CD8-positive, alpha-beta memory T cell (primary cell): ENCODE results near the gene SBK2. TPM values are rescaled to one million over a fixed set of nuclear protein-coding genes. Genes with fewer than 3 reads are reported as not detected.
"Not testable (repeated sequence)": the region's sequence is repeated elsewhere in the genome, so short reads cannot be mapped to it uniquely, and the experiment has no call there.

ENCODE experiments used
- CTCF ChIA-PET: fragments of 350-600 bp; sonication (Branson Sonifier 250); formaldehyde crosslinking; loops from one replicate; lab custom pipeline; 2021; ENCODE audit warnings: antibody characterized with exemption; lab: Charles Lee
- POLR2A ChIA-PET: fragments of 350-600 bp; sonication (Branson Sonifier 250); formaldehyde crosslinking; loops from one replicate; lab custom pipeline; 2021; ENCODE audit warnings: antibody characterized with exemption; lab: Charles Lee
- DNase-seq, 5 donors: peaks; one replicate each; pipeline versions ENCODE4 v3.0.0 to v3.0.0-alpha.2; 2020 to 2022; ENCODE audit warnings: mixed read lengths in 1 of 5
- H3K27ac ChIP-seq: one replicate; pipeline ENCODE4 v1.7.0; 2013; ENCODE audit warnings: low read depth, mild to moderate bottlenecking, low read length, moderate library complexity
- H3K27me3 ChIP-seq: 2 replicates; pipeline ENCODE4 v1.7.0; 2013; ENCODE audit warnings: low read length, mild to moderate bottlenecking; ENCODE audit not compliant: insufficient read depth, poor library complexity, severe bottlenecking
- H3K36me3 ChIP-seq: 2 replicates; pipeline ENCODE4 v1.7.0; 2013; ENCODE audit warnings: mild to moderate bottlenecking, low read length, moderate library complexity; ENCODE audit not compliant: insufficient read depth
- H3K4me1 ChIP-seq: 2 replicates; pipeline ENCODE4 v1.7.0; 2013; ENCODE audit warnings: mild to moderate bottlenecking, low read length, moderate library complexity; ENCODE audit not compliant: insufficient read depth
- H3K4me3 ChIP-seq: 2 replicates; pipeline ENCODE4 v1.7.0; 2013; ENCODE audit warnings: mild to moderate bottlenecking, low read length
- H3K9me3 ChIP-seq: 2 replicates; pipeline ENCODE4 v1.7.0; 2013; ENCODE audit warnings: mild to moderate bottlenecking, low read length
- H3K27ac Mint-ChIP-seq, 8 donors: one replicate each; pipeline ENCODE4 v1.8.0; 2020 to 2021; ENCODE audit warnings: mixed read lengths in 8 of 8, mild to moderate bottlenecking in 6 of 8, inconsistent platforms in 3 of 8, moderate library complexity in 3 of 8
- H3K27me3 Mint-ChIP-seq, 2 donors: one replicate each; pipeline ENCODE4 v1.8.0; 2020 to 2021; ENCODE audit warnings: mixed read lengths in 2 of 2, mild to moderate bottlenecking in 1 of 2, moderate library complexity in 1 of 2
- H3K36me3 Mint-ChIP-seq, 3 donors: one replicate each; pipeline ENCODE4 v1.8.0; 2020 to 2021; ENCODE audit warnings: mixed read lengths in 3 of 3, inconsistent platforms in 1 of 3, mild to moderate bottlenecking in 1 of 3
- H3K4me1 Mint-ChIP-seq, 3 donors: one replicate each; pipeline ENCODE4 v1.8.0; 2020 to 2021; ENCODE audit warnings: mixed read lengths in 3 of 3, inconsistent platforms in 1 of 3, mild to moderate bottlenecking in 1 of 3
- H3K4me3 Mint-ChIP-seq, 7 donors: one replicate each; pipeline ENCODE4 v1.8.0; 2020 to 2021; ENCODE audit warnings: mixed read lengths in 7 of 7, mild to moderate bottlenecking in 6 of 7, moderate library complexity in 4 of 7, inconsistent platforms in 2 of 7
- H3K9me3 Mint-ChIP-seq, 5 donors: one replicate each; pipeline ENCODE4 v1.8.0; 2020 to 2022; ENCODE audit warnings: mixed read lengths in 5 of 5, mild to moderate bottlenecking in 3 of 5, moderate library complexity in 2 of 5, inconsistent platforms in 1 of 5
- polyA plus RNA-seq: library from polyadenylated mRNA; unstranded; fragments of 300-500 nt; fragmentation: Illumina TruSeq; gene quantifications from one replicate; pipeline ENCODE4 v1.2.3, GENCODE V29; 2021
- total RNA-seq, 2 experiments: library from RNA; stranded (reverse); gene quantifications; one replicate each; pipeline ENCODE4 v1.2.3, GENCODE V29; 2021

SBK2 gene
- total and polyA plus RNA-seq, 3 experiments from 2014 or later, result not detected

DNA sequence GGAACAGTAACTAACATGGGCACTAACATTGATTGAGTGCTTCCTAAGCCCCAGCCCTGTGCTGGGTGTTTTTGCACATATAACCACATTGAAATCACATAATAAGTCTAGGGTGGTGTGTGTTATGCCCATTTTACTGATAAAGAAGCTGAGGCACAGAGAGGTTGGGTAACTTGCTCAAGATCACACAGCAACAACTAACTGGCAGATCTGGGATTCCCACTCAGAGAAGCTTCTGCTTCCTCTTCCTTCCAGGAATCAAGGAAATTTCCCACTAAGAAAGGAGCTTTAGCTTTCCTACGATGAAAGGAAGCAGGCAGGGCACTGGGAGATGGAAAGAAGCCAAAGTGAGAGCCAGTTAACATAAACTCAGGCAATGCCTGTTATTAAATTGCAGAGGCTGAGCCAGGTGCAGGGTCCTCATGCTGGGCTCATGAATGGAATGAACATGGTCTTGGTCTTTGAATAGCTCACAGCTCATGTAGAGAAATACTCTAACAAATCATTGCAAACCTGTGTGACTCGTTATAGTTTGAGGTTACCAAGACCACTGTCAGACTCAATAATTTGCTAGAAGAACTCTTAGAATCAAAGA lies 38.6 kb downstream of the SBK2 start:
- Histone ChIP-seq H3K9me3 (no peaks in the 10 kb centered on the region), H3K27me3 (no peaks in the 10 kb centered on the region), H3K4me3 (no peak overlapping the region), H3K4me1 (peaks cover 2% of the 10 kb centered on the region), H3K27ac (no peak overlapping the region), H3K36me3 (no peaks in the 10 kb centered on the region)
- Mint-ChIP-seq H3K4me3 (no peak overlapping the region), H3K27ac (peak overlapping the region in 1 of 8 donors; percentile 36), H3K27me3 (peaks cover 0 to 3% of the 10 kb centered on the region in 2 donors), H3K36me3 (peaks cover 0 to 3% (median 0%) of the 10 kb centered on the region in 3 donors), H3K4me1 (peaks cover 4 to 10% (median 6%) of the 10 kb centered on the region in 3 donors), H3K9me3 (no peaks in the 10 kb centered on the region)
- CTCF ChIA-PET, result interaction anchor here (1.0 to 1.2 kb wide), 2 partner anchors 31 to 199 kb away, joined by 3 to 4 read pairs; no protein-coding TSS in a partner anchor
- DNase-seq, result no peak
- POLR2A ChIA-PET, result no interaction called here

DNA sequence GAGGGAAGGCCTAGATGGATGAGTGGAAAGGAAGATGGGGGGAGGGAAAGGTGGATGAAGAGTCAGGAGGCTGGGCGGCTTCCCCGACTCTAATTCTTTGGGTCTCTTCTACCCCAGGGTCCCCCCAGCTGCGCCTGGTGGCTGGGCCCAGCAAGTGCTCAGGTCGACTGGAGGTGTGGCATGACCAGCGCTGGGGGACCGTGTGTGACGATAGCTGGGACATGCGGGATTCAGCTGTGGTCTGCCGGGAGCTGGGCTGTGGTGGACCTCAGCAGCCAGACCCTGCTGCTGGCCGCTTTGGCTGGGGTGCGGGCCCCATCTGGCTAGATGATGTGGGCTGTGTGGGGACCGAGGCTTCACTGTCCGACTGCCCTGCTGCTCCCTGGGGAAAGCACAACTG lies 39.2 kb downstream of the SBK2 start:
- no peaks in the 10 kb centered on the region for H3K9me3 ChIP-seq
- Mint-ChIP-seq H3K36me3 (peaks cover 0 to 3% (median 0%) of the 10 kb centered on the region in 3 donors), H3K27me3 (peaks cover 3 to 4% of the 10 kb centered on the region in 2 donors), H3K4me3 (no peak overlapping the region), H3K27ac (peak overlapping the region in 3 of 8 donors; percentile 20 to 79 (median 47)), H3K4me1 (peaks cover 0 to 5% (median 3%) of the 10 kb centered on the region in 3 donors), H3K9me3 (no peaks in the 10 kb centered on the region)
- ChIA-PET CTCF (interaction anchor here (1.2 kb wide), 1 partner anchor 30 kb away, joined by 4 read pairs; no protein-coding TSS in a partner anchor), POLR2A (no interaction called here)
- no peaks in the 10 kb centered on the region for H3K36me3 ChIP-seq
- no peak overlapping the region for H3K4me3 ChIP-seq
- no peak for DNase-seq
- no peaks in the 10 kb centered on the region for H3K27me3 ChIP-seq
- no peak overlapping the region for H3K27ac ChIP-seq
- no peaks in the 10 kb centered on the region for H3K4me1 ChIP-seq

GRCh38 chr19:55496820-55497219 lies 40.1 kb downstream of the SBK2 start:
- POLR2A ChIA-PET, H3K27me3 Mint-ChIP-seq, H3K4me3 ChIP-seq, H3K9me3 Mint-ChIP-seq, H3K36me3 ChIP-seq, DNase-seq, H3K27ac ChIP-seq, H3K9me3 ChIP-seq, H3K4me1 Mint-ChIP-seq, H3K27me3 ChIP-seq, H3K4me1 ChIP-seq, H3K36me3 Mint-ChIP-seq: not testable (repeated sequence)
- Mint-ChIP-seq H3K4me3 (peak overlapping the region in 1 of 7 donors; percentile 37), H3K27ac (peak overlapping the region in 2 of 8 donors; percentile 38 to 68)
- CTCF ChIA-PET, result interaction anchor here (2.2 kb wide), 1 partner anchor 29 kb away, joined by 9 read pairs; no protein-coding TSS in a partner anchor

DNA sequence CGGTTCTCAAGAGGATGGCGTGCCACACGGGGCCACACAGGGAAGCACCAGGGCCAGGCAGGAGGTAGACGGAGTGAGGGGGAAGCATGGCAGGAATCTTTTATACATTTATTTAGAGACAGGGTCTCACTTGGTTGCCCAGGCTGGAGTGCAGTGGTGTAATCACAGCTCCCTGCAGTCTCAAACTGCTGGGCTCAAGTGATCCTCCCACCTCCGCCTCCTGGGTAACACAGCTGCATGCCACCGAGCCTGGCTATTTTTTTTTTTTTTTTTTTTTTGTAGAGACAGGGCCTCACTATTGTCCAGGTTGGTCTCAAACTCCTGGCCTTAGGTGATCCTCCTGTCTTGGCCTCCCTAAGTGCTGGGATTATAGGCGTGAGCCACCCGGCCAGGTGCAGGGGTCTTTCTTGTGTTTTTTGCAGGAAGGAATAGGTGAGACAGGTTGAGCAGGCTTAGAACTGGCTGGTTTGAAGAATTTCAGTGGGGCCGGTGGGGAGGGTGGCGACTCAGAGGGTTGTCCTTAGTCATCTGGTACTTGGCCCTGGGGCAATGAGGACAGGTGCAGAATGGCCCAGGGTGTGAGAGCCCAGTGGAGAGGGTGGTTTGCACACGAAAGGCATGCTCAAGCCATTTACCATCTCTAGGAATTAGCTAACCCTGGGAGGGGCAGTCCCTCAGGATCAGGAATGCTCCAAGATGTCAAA lies 41.1 kb downstream of the SBK2 start:
- Mint-ChIP-seq H3K9me3 (no peaks in the 10 kb centered on the region), H3K4me1 (no peaks in the 10 kb centered on the region), H3K27me3 (peaks cover 5 to 12% of the 10 kb centered on the region in 2 donors), H3K36me3 (no peaks in the 10 kb centered on the region), H3K27ac (peak overlapping the region in 1 of 8 donors; percentile 73), H3K4me3 (no peak overlapping the region)
- no peak overlapping the region for H3K4me3 ChIP-seq
- H3K27ac ChIP-seq, result no peak overlapping the region
- H3K4me1 ChIP-seq, result no peaks in the 10 kb centered on the region
- H3K27me3 ChIP-seq, result no peaks in the 10 kb centered on the region
- H3K36me3 ChIP-seq, result no peaks in the 10 kb centered on the region
- ChIA-PET POLR2A (no interaction called here), CTCF (interaction anchor here (2.2 kb wide), 2 partner anchors 8 to 28 kb away, joined by 9 to 12 read pairs; no protein-coding TSS in a partner anchor)
- no peak for DNase-seq
- no peaks in the 10 kb centered on the region for H3K9me3 ChIP-seq

GRCh38 chr19:55494172-55494761 lies 42.7 kb downstream of the SBK2 start:
- no peak overlapping the region for H3K27ac Mint-ChIP-seq

DNA sequence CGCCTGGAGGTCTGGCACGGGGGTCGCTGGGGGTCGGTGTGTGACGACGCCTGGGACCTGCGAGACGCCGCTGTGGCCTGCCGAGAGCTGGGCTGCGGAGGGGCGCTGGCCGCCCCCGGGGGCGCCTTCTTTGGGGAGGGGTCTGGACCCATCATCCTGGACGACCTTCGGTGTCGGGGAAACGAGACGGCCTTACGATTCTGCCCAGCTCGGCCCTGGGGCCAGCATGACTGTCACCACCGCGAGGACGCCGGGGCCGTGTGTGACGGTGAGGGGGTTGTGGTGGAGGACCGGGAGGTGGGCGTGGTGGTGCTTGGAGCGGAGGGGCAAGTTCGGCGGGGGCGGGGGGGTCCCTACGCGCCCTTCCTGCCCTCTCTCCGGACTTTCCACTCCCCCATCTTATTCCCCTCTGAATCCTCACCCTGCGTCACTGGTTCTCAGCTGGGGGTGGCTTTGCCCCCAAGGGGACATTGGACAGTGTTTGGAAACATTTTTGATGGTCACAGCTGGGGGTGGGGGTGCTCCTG lies 43.2 kb downstream of the SBK2 start:
- Mint-ChIP-seq H3K27ac (no peak overlapping the region), H3K4me1 (no peaks in the 10 kb centered on the region), H3K4me3 (peak overlapping the region in 1 of 7 donors; percentile 53), H3K9me3 (no peaks in the 10 kb centered on the region), H3K36me3 (no peaks in the 10 kb centered on the region), H3K27me3 (peaks cover 5 to 12% of the 10 kb centered on the region in 2 donors)
- Histone ChIP-seq H3K4me3 (no peak overlapping the region), H3K4me1 (no peaks in the 10 kb centered on the region), H3K36me3 (no peaks in the 10 kb centered on the region), H3K9me3 (no peaks in the 10 kb centered on the region), H3K27me3 (no peaks in the 10 kb centered on the region), H3K27ac (no peak overlapping the region)
- CTCF ChIA-PET, result interaction anchor here (0.5 to 2.2 kb wide), 3 partner anchors 10 to 291 kb away, joined by 3 to 12 read pairs (median 4); no protein-coding TSS in a partner anchor
- POLR2A ChIA-PET, result no interaction called here
- DNase-seq, result no peak

More at GRCh38 chr19:55494172-55494761, 42.7 kb downstream of the SBK2 start:
- Histone ChIP-seq H3K9me3 (no peaks in the 10 kb centered on the region), H3K27ac (no peak overlapping the region), H3K36me3 (no peaks in the 10 kb centered on the region), H3K27me3 (no peaks in the 10 kb centered on the region), H3K4me3 (no peak overlapping the region), H3K4me1 (no peaks in the 10 kb centered on the region)
- DNase-seq, result no peak
- POLR2A ChIA-PET, result no interaction called here
- Mint-ChIP-seq H3K4me1 (no peaks in the 10 kb centered on the region), H3K9me3 (no peaks in the 10 kb centered on the region), H3K4me3 (peak overlapping the region in 5 of 7 donors; percentile 53 to 80 (median 70)), H3K27me3 (peaks cover 5 to 12% of the 10 kb centered on the region in 2 donors), H3K36me3 (no peaks in the 10 kb centered on the region)
- CTCF ChIA-PET, result interaction anchor here (0.5 to 2.2 kb wide), 4 partner anchors 10 to 291 kb away, joined by 3 to 12 read pairs (median 6); no protein-coding TSS in a partner anchor

GRCh38 chr19:55493052-55493644 lies 43.8 kb downstream of the SBK2 start:
- POLR2A ChIA-PET, result no interaction called here
- Histone ChIP-seq H3K9me3 (no peaks in the 10 kb centered on the region), H3K27me3 (no peaks in the 10 kb centered on the region), H3K4me1 (no peaks in the 10 kb centered on the region), H3K27ac (no peak overlapping the region), H3K36me3 (no peaks in the 10 kb centered on the region), H3K4me3 (no peak overlapping the region)
- CTCF ChIA-PET, result interaction anchor here (1.2 to 1.7 kb wide), 2 partner anchors 11 to 26 kb away, joined by 4 read pairs; no protein-coding TSS in a partner anchor
- Mint-ChIP-seq H3K27ac (no peak overlapping the region), H3K27me3 (peaks cover 5 to 12% of the 10 kb centered on the region in 2 donors), H3K36me3 (no peaks in the 10 kb centered on the region), H3K4me1 (no peaks in the 10 kb centered on the region), H3K9me3 (no peaks in the 10 kb centered on the region), H3K4me3 (no peak overlapping the region)
- no peak for DNase-seq
